HG02870 (cell line): ENCODE data around the gene KCNB1.

ENCODE experiments used
- ATAC-seq: cut with Tn5 transposase; IDR thresholded peaks from one replicate; pipeline ENCODE4 v1.9.1; 2021; ENCODE audit warnings: mild to moderate bottlenecking, moderate library complexity; ENCODE audit not compliant: unreplicated experiment

The KCNB1 gene

DNA sequence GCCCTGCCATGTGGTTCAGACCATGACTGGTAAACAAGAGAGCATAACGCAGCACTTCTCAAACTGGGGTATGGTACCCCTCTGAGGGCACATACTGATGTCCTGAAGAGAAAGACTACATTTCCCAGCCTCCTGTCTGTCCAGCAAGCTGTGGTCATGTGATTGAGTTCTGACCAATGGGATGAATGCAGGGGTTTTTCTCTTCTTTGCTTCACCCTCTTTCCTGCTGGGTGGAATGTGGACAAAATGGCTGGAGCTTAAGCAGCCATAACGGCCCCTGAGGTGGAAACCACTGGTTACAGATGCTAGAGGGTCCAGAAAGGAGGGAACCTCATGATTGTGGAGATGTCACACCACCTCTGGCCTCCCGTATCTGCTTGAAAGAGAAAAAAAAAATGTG, 19.4 kb upstream of the KCNB1 start:
- no peak for ATAC-seq

DNA sequence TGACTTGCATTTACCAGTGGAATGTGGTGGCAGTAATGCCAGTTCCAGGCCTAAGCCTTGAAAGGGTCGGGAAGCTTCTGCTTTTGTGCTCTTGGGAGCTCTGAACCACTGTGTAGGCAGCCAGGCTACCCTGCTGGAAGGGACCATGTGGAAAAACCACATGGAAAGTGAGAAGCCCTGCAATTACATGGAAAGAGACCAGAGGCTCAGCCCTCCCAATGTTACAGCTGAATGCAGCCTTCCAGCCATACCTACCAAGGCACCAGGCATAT, 14.9 kb upstream of the KCNB1 start:
- no peak for ATAC-seq

DNA sequence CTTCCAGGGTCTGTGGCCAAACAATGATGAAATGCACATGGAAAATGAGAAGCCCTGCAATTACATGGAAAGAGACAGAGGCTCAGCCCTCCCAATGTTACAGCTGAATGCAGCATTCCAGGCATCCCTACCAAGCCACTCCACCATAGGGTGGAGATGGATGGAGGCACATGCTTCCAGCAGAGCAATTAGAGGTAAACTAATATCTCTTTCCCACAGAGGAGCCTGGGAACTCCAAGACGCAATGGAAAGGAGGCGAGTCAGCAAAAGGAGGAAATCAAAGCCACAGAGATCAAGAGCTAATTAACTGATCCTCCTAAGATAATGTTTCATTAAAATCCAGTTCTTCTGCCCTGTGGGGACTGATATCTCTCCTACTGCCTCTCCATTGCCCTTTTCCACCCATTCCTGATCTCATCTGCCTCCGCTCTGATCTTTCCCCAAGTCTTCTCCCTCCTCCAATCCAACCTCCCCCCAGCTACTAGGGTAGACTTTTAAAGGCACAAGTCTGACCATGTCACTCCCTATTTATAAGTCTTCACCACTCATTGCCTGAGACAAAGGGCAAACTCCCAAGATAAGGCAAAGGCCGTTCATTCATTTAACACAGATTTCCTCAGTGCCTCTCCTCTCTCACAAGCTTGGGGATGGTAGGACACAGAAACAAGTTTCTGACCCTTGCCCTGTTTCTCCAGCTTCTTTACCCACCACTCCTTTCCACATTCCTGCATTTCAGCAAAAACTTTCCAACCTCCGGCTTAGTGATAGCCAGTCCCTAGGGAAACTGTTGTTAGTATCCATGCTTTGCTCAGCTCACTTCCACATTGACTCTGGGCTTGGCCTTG, 14.3 kb upstream of the KCNB1 start:
- ATAC-seq: no peak

DNA sequence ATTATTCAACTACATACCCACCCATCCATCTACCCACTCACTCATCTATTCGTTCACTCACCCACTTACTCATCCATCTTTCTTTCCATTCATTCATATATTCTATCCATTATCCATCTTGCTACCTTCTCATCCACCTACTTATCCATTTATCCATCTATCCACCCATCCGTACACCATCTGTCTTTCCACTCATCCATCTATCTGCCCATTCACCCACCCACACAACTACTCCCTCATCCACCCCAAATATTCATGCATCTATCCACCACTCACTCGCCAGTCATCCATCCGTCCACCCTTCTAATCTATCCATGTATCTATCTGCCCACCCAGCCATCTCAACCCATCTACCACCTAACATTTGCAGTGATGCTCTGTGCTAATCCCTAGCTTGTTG, 13.6 kb upstream of the KCNB1 start:
- ATAC-seq: no peak

DNA sequence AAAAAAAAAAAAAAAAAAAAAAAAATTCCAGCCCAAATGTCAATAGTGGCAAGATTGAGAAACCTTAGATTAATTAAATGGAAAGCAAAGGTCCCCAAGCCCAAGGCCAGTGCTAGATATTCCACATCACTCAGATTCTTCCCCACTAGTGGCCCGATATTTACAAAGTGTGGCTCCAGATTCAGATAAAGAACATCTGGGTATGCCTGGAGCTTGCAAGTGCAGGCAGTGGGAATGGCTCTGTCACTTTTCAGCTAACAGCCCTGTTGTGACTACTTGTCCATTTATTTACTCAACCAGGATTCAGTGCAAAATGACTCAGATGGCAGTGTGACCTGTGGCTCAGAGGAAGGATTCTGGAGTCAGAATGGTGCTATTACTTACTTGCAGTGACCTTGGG, 8.2 kb upstream of the KCNB1 start:
- ATAC-seq: no peak

DNA sequence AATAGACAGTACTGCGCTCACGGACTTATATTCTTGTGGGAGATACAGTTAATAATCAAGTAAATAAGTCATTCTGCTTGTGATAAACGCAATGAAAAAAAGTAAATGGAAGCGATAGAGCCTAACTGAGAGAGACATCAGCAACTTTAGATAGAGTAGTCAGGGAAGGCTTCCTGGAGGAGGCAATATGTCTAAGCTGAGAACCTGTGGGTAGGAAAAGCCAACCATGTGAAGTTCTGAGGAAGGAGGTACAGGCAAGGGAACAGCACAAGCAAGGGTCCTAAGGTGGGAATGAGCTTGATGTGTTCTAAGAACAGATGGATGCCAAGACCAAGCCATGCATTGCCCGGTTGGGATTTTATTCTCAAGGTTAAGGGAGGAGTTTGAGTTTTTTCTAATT, 7.2 kb upstream of the KCNB1 start:
- ATAC-seq: no peak

DNA sequence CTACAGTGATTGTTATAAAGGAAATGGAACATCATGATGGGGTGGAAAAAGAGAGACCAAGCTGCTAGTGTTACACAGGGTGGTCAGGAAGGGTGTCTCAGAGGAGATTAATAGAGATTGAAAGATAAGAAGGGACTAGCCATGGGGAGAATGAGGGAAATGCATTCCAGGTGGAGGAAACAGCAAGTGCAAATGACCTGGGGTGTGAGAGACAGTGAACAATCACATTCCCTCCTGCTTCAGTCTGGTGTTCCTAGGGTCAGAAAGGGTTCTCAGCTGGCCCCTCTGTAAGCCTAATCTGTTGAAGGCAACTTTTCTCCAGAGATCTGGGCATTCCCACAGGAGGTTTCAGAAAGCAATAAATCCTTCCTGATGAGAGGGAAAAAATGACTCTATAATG, 3.6 kb upstream of the KCNB1 start:
- ATAC-seq: no peak

DNA sequence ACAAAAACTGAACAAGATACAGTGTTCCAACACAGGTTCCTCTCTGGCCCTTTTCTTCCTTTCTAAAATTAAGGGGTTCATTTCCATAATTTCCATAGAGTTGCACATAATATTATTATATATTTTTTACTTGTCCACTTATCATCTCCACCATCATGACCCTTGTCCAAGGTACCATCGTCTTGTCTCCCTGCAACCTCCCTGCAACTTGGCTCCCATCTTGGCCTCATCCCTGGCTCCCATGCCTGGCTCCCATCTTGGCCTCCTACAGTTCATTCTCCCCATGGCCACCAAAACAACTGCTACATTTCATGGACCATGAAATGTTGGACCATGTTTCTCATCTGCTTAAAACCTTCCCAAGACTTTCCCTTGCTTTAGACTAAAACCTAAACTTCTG, 3.1 kb upstream of the KCNB1 start:
- no peak for ATAC-seq

DNA sequence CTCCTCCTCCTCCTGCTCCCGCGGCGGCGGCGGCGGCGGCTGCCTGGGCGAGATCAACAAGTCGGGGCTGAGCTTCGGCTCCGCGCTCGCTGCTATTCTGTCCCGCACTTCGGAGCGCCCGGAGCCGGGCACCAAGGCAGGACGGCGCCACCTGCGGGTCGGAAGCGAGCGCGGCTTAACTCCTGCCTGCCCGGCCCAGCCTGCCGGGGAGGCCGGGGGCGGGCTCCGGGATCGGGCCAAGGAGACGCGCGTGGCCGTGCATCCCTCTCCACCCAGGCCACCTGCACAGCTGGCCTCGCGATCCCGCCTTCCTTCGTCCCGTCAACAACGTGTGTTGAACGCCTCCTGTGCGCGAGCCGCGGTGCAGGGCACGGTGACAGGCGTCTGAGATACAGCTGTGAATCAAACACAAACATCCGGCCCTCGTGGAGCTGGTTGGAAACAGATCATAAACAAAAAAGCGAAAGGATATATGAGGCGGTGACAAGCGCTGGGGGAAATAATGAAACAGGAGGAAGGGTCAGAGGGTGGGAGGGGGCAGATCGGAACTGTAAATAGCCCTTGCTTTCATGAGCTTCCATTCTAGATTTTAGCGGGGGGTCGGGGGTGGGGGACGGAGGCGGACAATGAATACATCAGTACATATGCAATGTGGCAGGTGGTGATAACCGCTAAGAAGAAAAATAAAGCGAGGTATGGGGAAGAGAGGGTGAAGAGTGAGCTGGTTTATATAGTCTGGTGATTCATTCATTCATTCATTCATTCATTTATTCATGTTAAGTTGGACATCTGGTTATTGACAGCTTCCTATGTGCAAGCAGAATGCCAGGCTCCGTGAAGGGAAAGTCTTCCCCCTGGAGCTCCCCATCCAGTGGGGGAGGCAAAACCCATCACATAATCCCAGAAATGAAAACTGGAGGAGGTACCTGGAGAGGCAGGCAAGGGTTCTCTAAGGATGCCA, 2.0 kb upstream of the KCNB1 start:
- ATAC-seq: no peak

DNA sequence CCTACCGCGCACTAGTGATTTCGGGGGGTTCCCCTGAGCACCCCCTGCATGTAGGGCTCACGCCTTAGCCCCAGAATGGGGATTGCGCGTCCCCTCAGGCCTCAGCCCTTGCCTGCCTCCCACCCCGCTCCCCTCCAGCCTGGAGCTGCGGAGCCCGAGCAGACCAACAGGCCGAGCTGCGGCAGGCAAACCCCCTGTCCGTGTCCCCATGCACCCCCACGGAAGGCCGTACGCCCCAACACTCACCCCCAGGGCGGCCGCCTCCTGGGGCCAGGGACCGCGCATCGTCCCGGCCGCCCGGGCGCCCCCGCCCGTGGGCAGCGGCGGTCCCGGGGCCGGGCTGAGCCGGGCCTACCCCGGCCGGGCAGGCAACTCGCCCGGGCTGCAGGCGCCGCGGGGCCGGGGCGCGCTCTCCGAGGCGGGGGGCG, 1.2 kb upstream of the KCNB1 start:
- no peak for ATAC-seq

DNA sequence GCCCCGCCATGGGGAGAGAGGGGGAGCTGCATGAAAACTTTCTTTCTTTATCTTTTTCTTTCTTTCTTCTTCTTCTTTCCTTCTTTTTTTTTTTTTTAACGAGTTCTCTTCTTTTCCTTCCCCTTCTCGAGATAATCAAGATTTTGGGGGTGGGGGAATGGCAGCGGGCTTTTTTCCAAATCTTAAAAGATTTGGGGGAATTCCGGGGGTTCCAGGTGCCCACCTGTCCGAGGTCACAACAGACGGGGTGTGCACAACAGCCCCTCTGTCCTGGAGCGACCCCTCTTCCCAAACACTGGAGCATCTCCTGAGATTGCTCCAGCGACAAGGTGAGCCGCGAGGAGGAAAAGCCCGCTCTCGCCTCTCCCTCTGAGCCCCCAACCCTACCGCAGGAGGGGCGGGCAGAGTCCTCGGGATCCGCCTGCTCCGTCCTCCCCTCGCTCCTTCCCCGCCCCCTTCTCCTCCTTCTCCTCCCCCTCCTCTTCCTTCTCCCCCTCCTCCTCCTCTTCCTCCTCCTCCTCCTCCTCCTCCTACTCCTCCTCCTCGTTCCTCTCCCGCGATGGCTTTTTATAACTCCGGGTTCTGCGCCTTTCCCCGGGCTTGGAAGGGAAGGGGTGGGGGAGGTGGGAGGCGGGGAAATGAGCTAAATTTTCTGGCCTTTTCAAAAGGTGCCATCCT, 689 bp upstream of the KCNB1 start:
- ATAC-seq: no peak

DNA sequence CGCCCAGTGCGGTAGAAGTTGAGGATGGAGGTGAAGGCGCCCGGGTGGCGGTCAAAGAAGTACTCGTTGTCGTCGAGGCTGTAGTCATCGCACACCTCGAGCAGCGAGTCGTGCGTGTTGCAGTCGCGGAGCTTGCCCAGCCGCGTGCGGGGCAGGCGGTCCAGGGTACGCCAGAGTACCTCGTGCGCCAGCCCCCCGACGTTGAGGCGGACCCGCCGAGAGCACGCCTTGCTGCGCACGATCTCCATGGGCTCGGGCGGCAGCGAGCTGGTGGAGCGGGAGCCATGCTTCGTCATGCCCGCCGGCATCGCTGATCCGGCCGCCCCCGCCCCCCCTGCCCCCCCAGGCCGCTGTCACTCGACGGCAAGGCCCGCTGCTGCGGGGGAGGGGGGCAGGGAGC, 295 bp downstream of the KCNB1 start:
- ATAC-seq: no peak

DNA sequence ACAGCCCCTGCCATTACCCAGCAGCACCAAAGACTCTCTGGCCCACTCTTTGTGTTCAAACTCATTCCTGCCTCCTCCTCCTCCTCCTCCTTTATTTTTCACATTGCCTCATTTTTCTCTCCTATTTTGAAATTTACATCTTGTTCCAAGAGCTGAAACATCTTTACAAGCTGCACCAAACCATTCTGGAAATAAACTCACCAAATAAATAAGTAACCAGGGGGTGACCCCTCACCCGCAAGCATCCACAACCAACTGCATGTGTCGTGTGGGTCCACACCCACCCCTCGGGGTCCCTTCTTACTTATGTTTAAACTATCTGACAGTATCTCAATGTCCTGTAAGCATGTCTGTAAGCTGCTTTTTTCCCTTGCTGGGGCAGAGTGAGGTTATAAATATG, 1.4 kb downstream of the KCNB1 start:
- no peak for ATAC-seq

DNA sequence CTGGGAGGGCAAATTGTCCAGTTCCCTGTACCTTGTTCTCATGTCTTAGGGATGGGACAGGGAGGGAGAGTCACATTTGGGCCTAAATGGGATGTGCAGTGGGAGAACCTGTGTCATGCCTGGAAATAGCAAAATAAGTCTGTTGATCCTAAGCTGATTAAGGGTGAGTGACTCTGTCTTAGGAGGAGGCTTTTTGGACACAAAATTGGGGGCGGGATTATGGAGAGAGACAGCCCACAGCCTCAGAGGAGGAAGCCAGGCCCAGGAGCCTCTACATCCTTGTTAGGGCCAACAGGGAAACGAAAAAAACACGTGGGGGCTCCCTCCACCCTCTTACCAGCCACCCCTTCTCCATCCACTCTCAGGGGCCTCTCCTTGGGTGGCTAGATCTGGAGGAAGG, 2.2 kb downstream of the KCNB1 start:
- no peak for ATAC-seq

DNA sequence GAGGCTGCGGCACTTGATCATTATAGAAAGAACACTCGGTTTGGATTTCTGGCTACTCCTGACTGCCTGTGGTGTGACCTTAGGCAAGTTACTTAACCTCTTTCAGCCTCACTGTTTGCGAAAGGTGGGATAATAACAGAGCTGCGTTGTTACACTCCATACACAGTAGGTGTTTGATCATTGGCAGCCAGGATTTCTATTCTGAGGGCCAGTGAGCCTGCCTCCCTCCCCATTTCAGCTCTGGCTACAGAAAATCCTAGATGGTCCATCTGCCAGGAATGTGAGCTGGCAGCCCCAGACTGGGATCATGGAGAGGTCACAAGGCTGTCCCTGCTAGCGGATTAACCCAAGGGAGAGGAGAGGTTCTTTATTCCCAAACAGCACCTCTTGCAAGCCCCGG, 2.7 kb downstream of the KCNB1 start:
- no peak for ATAC-seq

DNA sequence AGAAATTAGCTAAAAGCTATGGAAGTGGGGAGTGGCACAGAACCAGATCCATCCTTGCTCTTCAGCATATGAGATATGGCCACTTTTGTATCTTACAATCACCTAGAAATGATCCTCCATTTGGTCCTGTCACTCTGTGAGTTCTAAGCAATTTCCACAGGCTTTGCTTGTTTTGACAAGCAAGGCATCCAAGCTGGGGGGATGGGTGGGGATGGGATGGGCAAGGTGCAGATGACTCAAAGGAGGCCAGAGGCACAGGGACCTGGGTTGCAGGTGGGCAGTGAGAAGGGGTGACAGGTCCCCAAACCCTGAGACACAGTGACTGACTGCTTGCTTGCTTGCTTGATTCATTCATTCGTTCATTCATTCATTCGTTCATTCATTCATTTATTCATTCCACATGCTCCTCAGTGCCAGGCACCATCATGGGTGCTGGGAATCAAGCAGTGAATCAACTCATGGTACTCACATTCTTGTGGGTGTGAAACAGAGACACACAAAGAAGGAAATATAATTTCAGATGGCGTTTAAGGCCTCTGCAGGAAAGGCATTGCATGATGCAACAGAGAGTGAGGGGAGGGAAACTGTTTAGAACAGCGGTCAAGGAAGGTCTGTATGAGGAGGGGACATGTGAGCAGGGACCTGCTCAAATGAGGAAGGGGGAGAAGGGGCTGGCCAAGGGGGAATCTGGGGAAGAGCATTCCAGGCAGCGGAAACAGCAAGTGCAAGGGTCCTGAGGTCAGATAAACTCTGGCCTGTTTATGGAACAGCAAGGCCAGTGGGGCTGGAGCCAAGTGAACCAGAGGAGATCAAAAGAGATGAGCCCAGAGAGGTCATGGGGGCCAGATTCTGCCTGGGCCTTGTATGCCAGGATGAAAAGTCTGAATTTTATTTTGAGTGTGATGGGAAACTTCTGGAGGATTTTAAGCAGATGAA, 3.4 kb downstream of the KCNB1 start:
- ATAC-seq: no peak

DNA sequence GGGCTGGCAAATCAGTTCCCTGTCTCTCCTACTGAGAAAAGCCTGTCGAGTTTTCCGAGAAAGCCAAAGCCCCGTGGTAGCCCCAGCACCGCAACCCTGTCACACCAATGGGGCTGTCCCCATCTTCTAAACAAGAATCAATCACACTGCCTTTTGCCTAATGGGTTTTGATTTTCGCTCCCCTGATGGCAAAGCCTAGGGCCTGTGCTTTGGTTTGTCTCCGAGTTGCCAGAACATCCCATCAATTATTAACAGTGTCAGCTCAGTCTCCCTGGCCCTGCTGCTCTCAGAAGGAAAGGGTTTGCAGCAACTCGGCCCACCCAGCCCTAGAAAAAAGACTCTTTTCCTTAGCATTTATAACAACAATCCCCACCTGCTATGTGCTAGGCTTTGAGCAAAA, 4.2 kb downstream of the KCNB1 start:
- no peak for ATAC-seq

DNA sequence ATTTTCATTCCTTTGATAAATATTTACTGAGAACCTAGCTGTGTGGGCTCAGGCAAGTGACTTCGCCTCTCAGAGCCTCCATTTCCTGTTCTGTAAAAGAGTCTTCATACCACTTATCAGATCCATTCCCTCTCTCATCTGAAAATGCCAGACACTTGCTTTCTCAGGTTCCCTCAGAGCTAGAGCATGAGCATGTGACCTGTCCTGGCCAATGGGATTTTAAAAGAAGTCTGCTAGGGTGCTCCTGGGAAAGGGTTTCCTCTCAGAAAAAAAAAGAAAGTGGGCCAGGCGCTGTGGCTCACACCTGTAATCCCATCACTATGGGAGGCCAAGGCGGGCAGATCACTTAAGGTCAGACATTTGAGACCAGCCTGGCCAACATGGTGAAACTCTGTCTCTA, 5.3 kb downstream of the KCNB1 start:
- ATAC-seq: no peak

DNA sequence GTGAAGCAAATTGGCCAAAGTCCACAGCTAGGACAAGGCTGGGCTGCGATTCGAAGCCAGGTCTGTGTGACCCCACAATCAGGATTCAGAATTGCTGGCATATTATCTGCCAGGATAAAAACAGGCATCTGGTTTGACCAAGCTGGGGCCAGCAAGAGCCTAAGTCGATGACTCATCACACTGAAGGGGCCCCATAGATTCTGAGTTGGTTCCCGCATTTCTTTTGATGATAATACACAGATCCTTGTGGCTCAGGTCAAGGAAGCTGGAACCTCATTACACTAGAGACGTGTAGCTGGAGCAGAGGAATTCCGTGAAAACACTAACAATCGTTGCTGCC, 6.5 kb downstream of the KCNB1 start:
- ATAC-seq: no peak

DNA sequence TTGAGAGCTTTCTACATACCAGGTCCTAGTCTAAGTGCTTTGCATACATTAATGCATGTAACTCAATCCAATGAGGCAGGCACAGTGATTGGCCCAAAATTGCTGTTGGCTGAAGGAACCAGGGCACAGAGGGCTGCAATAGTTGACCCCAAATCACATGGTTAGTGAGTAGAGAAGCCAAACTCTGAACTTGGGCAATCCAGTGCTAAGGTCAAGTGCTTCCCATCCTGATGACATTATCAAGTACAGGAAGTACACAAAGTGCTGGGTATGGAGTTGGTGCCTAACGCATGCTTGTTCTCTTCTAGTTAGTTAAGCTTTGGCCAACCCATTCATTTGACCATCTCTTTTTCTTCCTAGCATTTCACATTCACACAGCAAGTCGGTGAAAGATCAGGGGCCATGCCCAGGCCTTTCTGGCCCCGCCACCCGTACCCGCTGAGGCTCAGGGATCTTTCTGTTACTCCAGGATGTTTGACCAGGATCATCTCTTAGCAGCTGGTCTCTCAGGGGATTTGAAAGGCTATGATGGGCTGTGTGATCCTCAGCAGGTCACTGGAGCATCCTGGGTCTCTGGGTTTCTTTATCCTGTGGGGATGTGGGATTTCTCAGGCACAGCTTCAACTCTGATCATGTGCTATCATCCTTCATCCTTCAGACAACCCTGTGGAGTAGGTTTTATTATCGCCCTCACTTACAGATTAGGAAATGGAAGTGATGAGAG, 7.0 kb downstream of the KCNB1 start:
- ATAC-seq: no peak
